ENCODE results near the gene CCSER2.

Gene CCSER2

GRCh38 chr10:84348447-84348846, 20.1 kb downstream of the CCSER2 start:
- no peak for DNase-seq

GRCh38 chr10:84348860-84349259, 20.5 kb downstream of the CCSER2 start:
- no peak for DNase-seq

GRCh38 chr10:84352251-84352842, 24.0 kb downstream of the CCSER2 start:
- DNase-seq = peak; percentile 72 to 80

- no peak for DNase-seq
Measured at GRCh38 chr10:84353052-84353803, 24.8 kb downstream of the CCSER2 start.

GRCh38 chr10:84354623-84355022, 26.2 kb downstream of the CCSER2 start:
- no peak for DNase-seq

GRCh38 chr10:84355106-84355505, 26.7 kb downstream of the CCSER2 start:
- no peak for DNase-seq

GRCh38 chr10:84356928-84357327, 28.5 kb downstream of the CCSER2 start:
- DNase-seq = no peak

GRCh38 chr10:84358743-84359142, 30.4 kb downstream of the CCSER2 start:
- no peak for DNase-seq

GRCh38 chr10:84360637-84361365, 32.4 kb downstream of the CCSER2 start:
- no peak for DNase-seq

GRCh38 chr10:84365335-84365881, 37.0 kb downstream of the CCSER2 start:
- DNase-seq = no peak

GRCh38 chr10:84366041-84366440, 37.7 kb downstream of the CCSER2 start:
- DNase-seq = no peak

GRCh38 chr10:84367256-84367655, 38.9 kb downstream of the CCSER2 start:
- DNase-seq = no peak

GRCh38 chr10:84368828-84369227, 40.4 kb downstream of the CCSER2 start:
- no peak for DNase-seq

- DNase-seq = no peak
Measured at GRCh38 chr10:84370283-84370682, 41.9 kb downstream of the CCSER2 start.

- DNase-seq = no peak
Measured at GRCh38 chr10:84371944-84372343, 43.6 kb downstream of the CCSER2 start.

GRCh38 chr10:84373000-84373399, 44.6 kb downstream of the CCSER2 start:
- no peak for DNase-seq

GRCh38 chr10:84374455-84374854, 46.1 kb downstream of the CCSER2 start:
- DNase-seq = no peak

- peak in 1 of 2 experiments; percentile 28 for DNase-seq
Measured at GRCh38 chr10:84375011-84375410, 46.6 kb downstream of the CCSER2 start.

GRCh38 chr10:84375881-84376280, 47.5 kb downstream of the CCSER2 start:
- no peak for DNase-seq

- no peak for DNase-seq
Measured at GRCh38 chr10:84388148-84388547, 59.8 kb downstream of the CCSER2 start.

- DNase-seq = no peak
Measured at GRCh38 chr10:84390364-84390763, 62.0 kb downstream of the CCSER2 start.

- DNase-seq = no peak
Measured at GRCh38 chr10:84391326-84391725, 62.9 kb downstream of the CCSER2 start.

- no peak for DNase-seq
Measured at GRCh38 chr10:84392181-84392580, 63.8 kb downstream of the CCSER2 start.

- no peak for DNase-seq
Measured at GRCh38 chr10:84395581-84395980, 67.2 kb downstream of the CCSER2 start.

All from activated CD4-positive, alpha-beta T cell treated with anti-CD3 and anti-CD28 coated beads, Interleukin-2, amount 50 U/mL, for 48 hours (primary cell).